ENCODE measurements around the gene ATG16L2.
A peak's percentile ranks its signal among the peaks of the same experiment; 100 is the strongest.

ATG16L2 gene

GRCh38 chr11:72814286-72815109 lies at the start of gene ATG16L2:
TSS of gene ATG16L2 (plus strand) at chr11:72814411. CDS start at chr11:72814446, 35 bp downstream.
- peak; percentile 86 for DNase-seq (ENCODE audit: low read depth)

DNA sequence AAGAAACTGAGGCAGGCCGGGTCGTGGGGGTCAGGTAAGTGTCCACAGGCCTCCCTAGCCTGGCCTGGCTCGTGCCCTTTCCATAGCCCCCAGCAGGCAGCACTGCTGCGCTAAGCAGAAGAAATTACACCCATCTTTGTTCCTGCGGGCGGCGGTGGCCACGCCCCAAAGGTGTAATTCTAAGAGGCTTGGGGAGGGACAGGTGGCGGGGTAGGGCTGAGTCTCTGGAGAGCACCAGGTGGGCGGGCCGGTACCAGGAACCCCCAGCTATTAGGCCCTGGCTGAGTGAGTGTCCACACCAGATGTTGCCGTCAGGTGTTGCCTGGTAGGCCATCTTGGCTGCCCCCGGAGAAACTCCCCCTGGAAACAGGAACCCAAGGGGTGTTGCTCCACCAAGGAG lies 49.7 kb upstream of the ATG16L2 start:
- no peak for DNase-seq (ENCODE audit: low read depth)

- no peak for DNase-seq (ENCODE audit: low read depth)
Observed at GRCh38 chr11:72766152-72766902, 47.9 kb upstream of the ATG16L2 start.

DNA sequence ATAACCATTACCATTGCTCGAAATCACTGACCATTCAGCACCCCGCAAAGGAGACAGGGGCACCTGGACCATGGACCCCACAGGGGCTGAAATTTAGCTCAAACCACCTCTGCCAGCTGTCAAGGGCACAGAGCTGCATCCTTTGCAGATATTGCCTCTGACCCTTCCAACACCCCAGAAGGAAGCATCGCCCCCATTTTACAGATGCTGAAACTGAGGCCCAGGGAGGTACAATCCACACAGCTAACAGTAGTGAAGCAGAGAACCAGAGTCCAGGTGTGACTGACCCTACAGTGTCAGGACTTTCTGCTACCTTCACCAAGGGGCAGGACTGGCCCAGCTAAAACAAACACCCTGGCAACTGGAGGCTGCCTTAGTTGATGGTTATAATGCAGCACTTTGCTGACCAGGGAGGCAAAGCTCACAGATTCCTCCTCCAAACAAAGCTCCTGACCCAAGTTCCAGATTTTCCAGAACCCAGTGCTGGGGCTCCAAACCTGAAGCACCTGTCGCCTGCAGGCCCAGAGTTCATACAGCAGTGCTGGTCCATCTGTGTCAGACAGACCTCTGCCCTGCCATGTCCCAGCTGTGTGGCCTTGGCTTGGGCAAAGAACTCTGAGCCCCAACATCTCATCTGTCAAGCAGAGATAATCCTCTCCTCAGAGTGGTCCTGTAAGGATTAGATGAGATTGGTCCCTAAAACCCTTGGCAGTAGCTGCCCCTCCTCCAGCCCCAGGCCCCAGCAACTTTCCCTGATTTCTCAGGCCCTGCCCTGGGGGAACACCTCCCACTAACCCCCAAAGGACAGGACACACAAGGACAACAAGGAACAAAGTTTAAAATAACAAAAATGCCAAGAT lies 46.8 kb upstream of the ATG16L2 start:
- no peak for DNase-seq (ENCODE audit: low read depth)

- DNase-seq (ENCODE audit: low read depth): no peak
Observed at GRCh38 chr11:72768581-72768980, 45.6 kb upstream of the ATG16L2 start.

GRCh38 chr11:72769680-72770079 lies 44.5 kb upstream of the ATG16L2 start:
- no peak for DNase-seq (ENCODE audit: low read depth)

GRCh38 chr11:72770799-72771198 lies 43.4 kb upstream of the ATG16L2 start:
- no peak for DNase-seq (ENCODE audit: low read depth)

DNA sequence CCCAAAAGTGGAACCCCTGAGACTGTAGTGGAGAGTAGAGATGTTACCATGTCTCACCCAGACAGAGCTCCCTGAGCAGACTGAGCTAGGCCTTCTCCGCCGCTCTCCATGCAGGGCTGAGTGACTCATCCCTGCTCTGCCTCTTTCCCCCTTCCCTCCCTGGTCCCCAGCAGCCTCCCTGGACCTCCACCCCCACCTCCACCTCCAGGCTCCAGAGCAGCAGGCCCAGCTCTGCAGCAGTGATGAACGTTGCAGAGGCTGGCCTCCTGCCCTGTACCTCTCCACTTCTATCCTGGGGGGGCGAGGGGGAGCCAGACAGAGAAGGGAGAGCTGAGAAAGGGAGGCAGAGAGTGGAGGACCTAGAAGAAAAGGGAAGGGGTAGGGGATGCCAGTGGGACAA lies 42.7 kb upstream of the ATG16L2 start:
- DNase-seq (ENCODE audit: low read depth): no peak

DNA sequence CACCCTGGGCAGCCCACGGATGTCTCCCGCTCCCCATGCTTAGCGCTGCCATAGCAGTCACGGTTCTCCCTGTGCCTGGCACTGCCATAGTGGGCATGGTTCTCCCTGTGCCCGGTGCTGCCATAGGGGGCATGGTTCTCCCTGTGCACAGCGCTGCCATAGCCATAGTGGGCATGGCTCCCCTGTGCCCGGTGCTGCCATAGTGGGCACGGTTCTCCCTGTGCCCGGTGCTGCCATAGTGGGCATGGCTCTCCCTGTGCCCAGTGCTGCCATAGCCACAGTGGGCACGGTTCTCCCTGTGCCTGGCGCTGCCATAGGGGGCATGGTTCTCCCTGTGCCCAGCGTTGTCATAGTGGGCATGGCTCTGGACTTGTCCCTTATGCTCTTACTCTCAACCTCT lies 42.2 kb upstream of the ATG16L2 start:
- DNase-seq (ENCODE audit: low read depth): no peak

DNA sequence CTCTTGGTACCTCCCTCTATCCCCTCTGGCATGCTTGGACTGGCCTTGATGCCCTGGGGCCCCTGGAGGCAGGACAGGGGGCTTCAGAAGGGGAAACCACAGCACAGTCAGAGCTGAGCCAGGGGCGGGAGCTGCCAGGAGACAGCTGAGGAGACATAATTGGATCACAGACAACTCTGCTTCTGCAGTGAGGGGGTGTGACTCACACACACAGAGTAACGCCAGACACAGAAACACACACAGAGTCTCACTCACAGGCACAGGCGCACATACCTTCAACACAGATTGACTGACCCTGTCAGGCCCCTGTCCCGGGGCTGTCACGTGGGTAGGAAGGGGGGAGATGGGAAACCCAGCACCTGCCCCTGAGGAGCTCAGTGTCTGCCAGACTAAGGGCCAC lies 40.9 kb upstream of the ATG16L2 start:
- no peak for DNase-seq (ENCODE audit: low read depth)

DNA sequence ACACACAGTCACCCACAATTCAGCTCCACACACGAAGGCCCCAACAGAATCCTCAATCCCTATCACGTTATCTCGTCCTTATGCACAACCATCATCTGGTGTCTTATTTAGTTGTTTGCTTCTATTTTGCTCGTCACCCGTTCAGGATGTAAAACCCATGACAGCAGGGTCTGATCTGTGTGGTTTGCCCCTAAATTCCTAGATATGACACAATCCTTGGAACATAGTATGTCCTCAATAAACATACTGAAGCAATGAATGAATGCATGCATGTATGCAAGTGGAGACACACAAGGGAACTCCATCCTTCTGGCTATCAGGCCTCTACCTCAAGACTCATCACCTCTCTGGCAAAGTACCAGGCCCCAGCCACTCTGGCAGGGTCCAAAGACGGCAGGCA lies 40.5 kb upstream of the ATG16L2 start:
- no peak for DNase-seq (ENCODE audit: low read depth)

GRCh38 chr11:72774499-72774898 lies 39.7 kb upstream of the ATG16L2 start:
- no peak for DNase-seq (ENCODE audit: low read depth)

DNA sequence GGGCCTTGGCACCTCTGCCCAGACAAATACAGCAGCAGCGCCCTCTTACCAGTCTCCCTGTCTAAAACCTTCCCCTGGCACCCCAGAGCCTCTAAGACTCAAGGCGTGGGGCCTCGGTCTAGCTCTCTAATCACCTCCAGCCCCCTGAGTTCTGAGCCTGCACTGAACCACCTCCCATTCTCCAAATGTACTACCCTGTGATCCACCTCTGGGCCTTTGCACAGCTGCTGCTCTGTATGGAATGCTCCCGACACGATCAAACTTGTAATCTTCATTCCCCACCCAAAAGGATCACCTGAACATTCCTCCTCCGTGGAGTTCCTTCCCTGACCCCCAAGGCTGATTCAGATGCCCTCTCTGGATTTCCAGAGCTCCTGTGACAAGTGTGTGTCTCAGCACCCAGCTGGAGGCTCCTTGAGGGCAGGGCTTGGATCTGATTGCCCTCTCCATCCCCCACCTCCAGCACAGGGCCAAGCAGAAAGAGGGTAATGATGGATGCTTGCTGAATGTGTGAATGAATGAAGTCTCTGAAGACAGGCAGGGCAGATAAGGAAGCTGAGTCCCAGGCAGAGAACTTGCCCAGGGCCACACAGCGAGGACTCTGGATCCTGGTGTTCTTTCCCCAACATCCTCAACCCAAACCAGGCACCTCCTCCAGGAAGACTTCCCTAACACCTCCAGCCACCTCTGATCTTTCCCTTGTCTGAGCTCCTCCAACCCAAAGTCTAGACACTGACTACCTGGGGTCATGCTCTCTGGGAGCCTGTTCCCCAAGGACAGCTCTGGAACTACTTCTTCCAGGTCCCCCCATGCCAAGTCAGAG lies 38.7 kb upstream of the ATG16L2 start:
- DNase-seq (ENCODE audit: low read depth): no peak

- DNase-seq (ENCODE audit: low read depth): no peak
Observed at GRCh38 chr11:72776117-72776843, 37.9 kb upstream of the ATG16L2 start.

GRCh38 chr11:72776844-72777754 lies 37.1 kb upstream of the ATG16L2 start:
- DNase-seq (ENCODE audit: low read depth): no peak

GRCh38 chr11:72777755-72778278 lies 36.4 kb upstream of the ATG16L2 start:
- no peak for DNase-seq (ENCODE audit: low read depth)

DNA sequence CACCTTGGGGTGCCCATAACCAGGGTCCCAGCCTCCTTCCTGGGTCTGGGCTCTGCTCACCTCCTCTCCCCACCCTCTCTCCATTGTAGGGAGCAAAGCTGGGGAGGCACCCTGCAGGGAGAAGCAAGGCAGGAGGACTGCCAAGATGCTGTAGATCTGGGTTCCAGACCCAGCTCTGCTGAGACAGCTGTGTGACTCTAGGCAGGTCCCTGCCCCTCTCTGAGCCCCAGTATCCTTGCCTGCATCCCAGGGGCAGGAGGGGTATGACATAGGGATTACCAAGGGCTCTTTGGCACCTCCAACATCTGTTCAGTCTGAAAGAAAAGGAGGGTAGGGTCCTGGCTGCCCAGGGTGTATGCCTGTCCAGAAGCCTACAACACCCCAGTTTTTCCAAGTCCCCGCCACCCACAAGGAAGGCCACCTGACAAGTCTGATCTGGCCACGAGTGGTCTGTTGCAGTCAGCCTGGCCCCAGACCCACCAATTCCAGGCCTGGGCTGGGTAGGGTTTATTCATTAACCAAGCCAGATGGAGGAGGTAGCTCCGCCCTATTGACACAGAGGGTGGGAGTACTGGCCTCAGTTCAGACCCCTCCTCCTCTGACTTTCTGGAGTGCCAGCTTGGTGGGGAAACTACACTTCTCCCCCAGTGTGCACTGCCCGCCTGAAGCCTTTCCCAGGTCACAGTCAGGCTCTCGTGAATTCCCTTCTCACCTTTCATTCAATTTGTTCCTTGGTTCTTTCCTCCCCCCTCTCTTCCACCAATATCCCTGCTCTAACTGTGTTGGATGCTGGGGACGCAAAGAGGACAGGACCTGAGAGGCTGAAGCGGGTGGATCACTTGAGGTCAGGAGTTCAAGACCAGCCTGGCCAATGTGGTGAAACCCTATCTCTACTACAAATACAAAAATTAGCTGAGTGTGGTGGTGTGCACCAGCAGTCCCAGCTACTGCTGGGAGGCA lies 35.4 kb upstream of the ATG16L2 start:
- DNase-seq (ENCODE audit: low read depth): no peak

DNA sequence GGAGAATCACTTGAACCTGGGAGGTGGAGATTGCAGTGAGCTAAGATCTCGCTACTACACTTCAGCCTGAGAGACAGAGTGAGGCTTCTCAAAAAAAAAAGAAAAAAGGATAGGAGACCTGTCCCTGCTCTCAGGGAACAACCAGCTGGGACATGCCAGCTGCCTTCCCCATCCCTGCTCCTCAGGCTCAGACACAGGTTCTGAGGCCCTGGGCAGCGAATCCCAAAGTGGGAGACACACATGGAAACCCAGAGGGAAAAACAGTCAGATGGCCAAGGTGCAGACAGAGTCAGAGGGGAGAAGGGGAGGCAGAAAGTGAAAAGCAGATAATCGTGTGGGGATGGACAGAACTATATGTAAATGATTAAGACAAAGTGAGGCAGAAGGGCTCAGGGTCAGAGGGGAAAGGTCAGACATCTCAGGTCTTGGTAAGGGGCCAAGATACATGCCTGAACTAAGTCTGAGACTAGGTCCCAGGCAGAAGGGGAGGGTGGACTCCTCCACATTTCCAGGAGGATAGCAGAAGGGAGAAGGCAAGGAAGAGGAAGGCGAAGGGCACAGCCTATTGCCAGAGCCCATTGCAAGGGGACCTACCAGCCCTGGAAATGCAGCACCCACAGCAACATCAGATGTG lies 34.6 kb upstream of the ATG16L2 start:
- no peak for DNase-seq (ENCODE audit: low read depth)
